ENCODE results near the gene RNF168.
"Not testable (repeated sequence)": the region's sequence is repeated elsewhere in the genome, so short reads cannot be mapped to it uniquely, and the experiment has no call there.

Gene RNF168

GRCh38 chr3:196503196-196504076 lies at the start of gene RNF168:
Gene RNF168 (minus strand): TSS chr3:196503768. CDS start chr3:196503173, 595 bp downstream.
- peak; percentile 97 for DNase-seq

DNA sequence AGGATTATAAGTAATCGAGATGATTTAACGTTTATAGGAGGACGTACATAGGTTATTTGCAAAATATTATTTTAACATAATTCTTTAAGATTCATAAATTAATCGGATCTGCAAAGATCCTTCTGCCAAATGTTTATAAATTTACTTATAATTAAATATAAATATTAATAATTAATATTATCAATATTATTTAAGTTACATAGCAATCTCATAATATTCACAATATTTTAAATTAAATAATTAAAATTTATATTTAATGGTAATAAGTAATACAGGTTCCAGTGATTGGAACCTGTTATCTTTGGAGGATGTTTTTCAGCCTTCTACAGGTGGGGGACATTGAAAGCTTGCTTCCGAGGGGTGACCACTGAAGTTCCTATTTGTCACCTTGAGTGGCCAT lies 48.7 kb upstream of the RNF168 start:
- DNase-seq = no peak

DNA sequence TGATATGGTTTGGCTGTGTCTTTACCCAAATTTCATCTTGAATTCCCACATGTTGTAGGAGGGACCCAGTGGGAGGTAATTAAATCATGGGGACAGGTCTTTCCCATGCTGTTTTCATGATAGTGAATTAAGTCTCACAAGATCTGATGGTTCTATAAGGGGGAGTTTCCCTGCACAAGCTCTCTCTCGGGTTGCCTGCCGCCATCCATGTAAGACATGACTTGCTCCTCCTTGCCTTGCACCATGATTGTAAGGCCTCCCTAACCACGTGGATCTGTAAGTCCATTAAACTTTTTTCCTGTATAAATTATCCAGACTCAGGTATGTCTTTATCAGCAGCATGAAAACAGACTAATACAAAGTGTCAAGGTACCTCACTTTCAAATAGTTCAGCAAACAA lies 46.6 kb upstream of the RNF168 start:
- not testable (repeated sequence) for DNase-seq

- not testable (repeated sequence) for DNase-seq
Measured at GRCh38 chr3:196549312-196549711, 45.7 kb upstream of the RNF168 start.

GRCh38 chr3:196547067-196547466 lies 43.5 kb upstream of the RNF168 start:
- DNase-seq = no peak

- DNase-seq = no peak
Measured at GRCh38 chr3:196546537-196546936, 43.0 kb upstream of the RNF168 start.

DNA sequence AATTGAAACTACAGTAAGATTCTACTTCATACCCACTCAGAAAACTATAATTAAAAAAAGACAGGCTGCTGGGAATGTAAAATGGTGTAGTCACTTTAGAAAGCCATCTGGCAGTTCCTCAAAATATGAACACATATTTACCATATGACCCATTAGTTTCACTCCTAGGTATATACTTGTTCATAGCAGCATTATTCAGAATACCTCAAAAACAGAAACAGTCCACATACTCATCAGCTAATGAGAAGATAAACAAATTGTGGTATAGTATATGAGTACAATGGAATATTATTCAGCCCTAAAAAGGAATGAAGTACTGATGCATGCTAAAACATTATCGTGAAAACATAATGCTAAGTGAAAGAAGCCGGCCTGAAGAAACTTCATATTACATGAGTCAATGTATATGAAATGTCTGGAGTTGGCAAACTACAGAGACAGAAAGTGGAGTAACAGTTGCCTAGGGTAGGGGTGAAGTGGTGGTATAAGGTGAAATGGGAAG lies 41.0 kb upstream of the RNF168 start:
- no peak for DNase-seq

- no peak for DNase-seq
Measured at GRCh38 chr3:196541684-196542445, 38.3 kb upstream of the RNF168 start.

DNA sequence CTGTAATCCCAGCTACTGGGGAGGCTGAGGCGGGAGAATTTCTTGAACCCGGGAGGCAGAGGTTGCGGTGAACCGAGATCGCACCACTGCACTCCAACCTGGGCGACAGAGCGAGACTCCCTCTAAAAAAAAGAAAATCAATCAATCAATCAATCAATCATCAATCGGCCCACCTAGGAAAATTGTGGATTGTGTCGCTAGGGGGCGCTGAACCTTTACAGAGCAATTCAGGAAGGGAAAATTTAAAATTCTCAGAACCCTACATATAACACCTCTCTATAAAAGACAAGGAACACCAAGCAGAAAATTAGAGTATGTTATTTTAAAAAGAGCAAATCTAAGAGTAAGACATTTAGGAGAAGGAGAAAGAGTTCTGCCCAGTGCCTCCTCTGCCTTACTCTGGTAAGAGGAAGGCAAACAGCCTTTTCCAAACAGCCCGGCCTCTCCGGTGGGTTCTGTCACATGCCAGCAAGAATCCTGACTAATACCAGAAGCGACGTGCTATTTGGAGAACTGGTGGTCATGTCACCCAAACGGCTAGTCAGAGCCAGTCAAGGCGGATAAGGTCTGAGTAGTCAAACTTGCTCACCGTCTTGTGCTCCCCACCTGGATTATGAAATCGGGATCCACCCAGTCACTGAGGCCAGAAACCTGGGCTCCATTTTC lies 33.9 kb upstream of the RNF168 start:
- DNase-seq = peak; percentile 80

DNA sequence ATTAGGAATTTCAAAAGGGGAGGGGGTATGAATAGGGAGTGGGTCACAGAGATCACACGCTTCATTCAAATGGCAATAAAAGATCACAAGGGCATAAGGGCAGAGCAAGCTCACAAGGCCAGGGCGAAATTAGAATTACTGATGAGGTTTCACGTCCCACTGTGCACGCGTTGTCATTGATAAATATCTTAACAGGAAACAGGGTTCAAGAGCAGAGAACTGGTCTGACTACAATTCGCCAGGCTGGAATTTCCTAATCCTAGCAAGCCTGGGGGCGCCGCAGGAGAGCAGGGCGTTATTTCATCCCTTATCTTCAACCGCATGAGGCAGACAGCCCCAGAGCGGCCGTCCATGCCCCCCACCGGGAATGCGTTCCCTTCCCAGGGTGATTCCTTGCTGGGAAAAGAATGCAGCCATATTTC lies 29.7 kb upstream of the RNF168 start:
- DNase-seq = no peak

- DNase-seq = no peak
Measured at GRCh38 chr3:196531418-196531817, 27.9 kb upstream of the RNF168 start.

DNA sequence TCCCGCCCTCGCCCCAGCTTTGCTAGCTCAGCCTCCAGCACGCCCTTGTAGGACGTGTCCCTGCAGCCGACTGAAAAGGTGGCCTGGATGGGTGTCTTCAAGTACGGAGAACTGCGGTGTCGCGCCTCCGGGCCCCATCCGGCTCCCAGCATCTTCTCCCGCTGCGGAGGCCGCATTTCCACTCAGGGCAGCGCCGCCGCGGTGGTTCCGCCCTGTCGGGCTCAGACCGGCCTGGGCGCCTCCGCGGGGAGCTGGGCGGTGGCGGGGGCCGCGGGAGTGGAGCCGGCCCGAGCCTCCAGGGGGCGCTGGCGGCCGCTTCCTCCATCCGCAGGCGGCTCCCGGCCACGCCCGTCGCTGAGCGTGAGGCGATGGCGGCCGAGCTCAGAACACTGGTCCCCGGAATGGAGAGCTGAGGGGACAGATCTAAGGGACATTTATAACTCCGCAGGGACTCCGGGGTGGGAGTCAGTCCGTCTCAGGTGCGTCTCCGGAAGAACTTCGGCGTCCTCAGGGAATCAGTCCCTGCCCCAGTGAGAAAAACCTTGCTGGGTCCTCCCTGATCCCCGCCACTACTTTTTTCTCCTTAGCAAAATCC lies 25.2 kb upstream of the RNF168 start:
- peak; percentile 97 for DNase-seq

- DNase-seq = no peak
Measured at GRCh38 chr3:196525141-196525540, 21.6 kb upstream of the RNF168 start.

- DNase-seq = no peak
Measured at GRCh38 chr3:196524527-196524926, 21.0 kb upstream of the RNF168 start.

DNA sequence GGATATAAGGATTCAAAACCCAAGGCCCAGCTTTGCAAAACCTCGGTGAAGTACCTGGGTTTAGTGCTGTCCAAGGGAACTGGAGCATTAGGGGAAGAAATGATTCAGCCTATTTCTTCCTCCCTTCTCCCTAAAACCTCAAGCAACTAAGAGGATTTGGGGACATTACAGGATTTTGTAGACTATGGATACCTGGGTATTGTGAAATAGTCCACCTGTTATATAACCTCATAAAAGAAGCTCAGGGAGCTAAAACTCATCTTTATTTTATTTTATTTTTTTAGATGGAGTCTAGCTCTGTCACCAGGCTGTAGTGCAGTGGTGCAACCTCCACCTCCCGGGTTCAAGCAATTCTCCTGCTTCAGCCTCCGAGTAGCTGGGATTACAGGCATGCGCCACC lies 20.3 kb upstream of the RNF168 start:
- DNase-seq = no peak

DNA sequence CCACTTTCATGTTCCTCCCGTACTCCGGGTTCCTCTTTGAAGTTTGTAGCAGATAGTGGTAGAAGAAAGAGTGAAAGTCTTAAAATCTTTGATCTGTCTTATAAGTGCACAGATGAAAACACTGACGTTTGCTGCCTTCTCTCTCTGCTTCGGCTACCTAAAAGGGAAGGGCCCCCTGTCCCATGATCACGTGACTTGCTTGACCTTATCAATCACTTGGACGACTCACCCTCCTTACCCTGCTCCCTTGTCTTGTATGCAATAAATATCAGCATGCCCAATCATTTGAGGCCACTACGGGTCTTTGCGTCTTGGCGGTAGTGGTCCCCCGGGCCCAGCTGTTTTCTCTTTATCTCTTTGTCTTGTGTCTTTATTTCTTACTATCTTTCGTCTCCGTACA lies 17.7 kb upstream of the RNF168 start:
- not testable (repeated sequence) for DNase-seq

GRCh38 chr3:196519718-196520082 lies 16.1 kb upstream of the RNF168 start:
- DNase-seq = no peak

DNA sequence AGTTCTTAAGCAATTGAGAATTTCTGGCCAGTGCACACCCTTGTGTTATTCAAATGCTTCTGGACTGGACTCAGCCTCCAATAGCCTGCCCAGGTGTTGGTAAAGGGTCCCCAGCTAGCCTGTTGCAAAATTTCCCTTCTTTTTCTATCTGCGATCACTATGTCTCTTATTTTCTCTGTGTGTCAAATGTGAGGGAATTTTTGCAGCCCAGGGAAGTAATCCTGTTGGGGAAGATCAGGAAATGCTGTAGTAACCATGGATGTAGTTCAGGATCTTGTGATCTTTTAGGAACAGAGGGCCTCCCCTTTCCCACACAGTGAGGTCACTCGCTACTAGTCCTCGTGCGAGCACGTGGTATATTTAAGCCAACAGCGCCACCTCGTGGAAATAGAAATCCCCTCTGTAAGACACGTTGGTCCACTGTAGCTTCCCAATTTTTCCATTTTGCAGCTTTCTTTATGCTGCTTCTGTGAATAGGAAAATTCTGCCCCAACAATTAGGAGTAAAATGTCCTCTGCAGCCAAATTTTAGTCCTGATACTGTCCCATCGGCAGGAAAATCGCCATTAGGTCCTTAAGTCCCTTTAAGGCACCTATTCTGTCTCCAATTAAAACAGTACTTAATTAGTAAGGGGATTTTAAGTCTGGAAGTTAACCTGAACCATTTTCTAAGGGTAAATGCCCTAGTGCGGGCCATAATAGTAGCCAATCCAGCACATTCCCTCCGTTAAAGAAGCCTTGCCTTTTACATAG lies 15.6 kb upstream of the RNF168 start:
- DNase-seq = peak; percentile 74

DNA sequence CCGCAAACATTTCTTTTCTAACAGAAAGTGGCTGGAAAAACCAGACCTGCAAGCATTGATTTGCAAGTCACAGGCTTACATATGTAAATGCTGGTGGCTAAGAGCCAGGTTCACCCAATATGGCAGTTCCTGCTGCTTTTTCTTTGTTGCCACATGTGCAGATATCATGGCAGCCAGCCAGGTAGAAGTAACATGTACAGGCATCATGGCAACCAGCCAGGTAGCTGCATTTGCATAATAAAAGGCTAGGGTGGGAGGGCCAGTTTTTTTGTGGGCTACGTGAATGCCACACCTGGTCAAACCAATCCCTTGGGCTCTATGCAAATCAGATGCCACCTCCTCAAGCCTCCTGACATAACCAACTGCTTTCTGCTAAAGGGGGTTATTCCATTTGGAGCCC lies 14.4 kb upstream of the RNF168 start:
- DNase-seq = no peak

GRCh38 chr3:196517162-196517800 lies 13.7 kb upstream of the RNF168 start:
- no peak for DNase-seq

- no peak for DNase-seq
Measured at GRCh38 chr3:196514913-196515621, 11.5 kb upstream of the RNF168 start, which contains the start of gene SMCO1. Gene SMCO1 (minus strand): TSS chr3:196515346. CDS start chr3:196515209, 137 bp downstream.
